Fibroblast of the conjunctiva (primary cell): ENCODE data around the gene MRPL49.
"Not testable (repeated sequence)": the region's sequence is repeated elsewhere in the genome, so short reads cannot be mapped to it uniquely, and the experiment has no call there.

Experiments used
- DNase-seq: peaks from one replicate; pipeline ENCODE4 v3.0.0-alpha.2; 2010; ENCODE audit warnings: low read depth

Gene MRPL49

GRCh38 chr11:65117206-65118096, 4.7 kb upstream of the MRPL49 start, which contains the start of gene ZNHIT2:
ZNHIT2 (minus strand) TSS chr11:65117701; CDS start chr11:65117653, 48 bp downstream.
- peak; percentile 97 for DNase-seq

GRCh38 chr11:65118097-65118837, 3.9 kb upstream of the MRPL49 start:
- DNase-seq: no peak

GRCh38 chr11:65118891-65119669, 3.0 kb upstream of the MRPL49 start:
- not testable (repeated sequence) for DNase-seq

- no peak for DNase-seq
These were observed 2.5 kb upstream of the MRPL49 start for GRCh38 chr11:65119670-65119995.

GRCh38 chr11:65120831-65121230, 1.3 kb upstream of the MRPL49 start:
- DNase-seq: no peak

GRCh38 chr11:65121447-65121864, 665 bp upstream of the MRPL49 start:
- no peak for DNase-seq

- DNase-seq: no peak
These were observed 2.5 kb downstream of the MRPL49 start for GRCh38 chr11:65124480-65125196.

- DNase-seq: no peak
These were observed 3.3 kb downstream of the MRPL49 start for GRCh38 chr11:65125197-65126056.

- no peak for DNase-seq
These were observed 4.6 kb downstream of the MRPL49 start for GRCh38 chr11:65126624-65127274.

- no peak for DNase-seq
These were observed 5.5 kb downstream of the MRPL49 start for GRCh38 chr11:65127473-65128181.

- no peak for DNase-seq
These were observed 6.3 kb downstream of the MRPL49 start for GRCh38 chr11:65128182-65129145.

GRCh38 chr11:65129649-65130441, 7.7 kb downstream of the MRPL49 start:
- no peak for DNase-seq

- no peak for DNase-seq
These were observed 8.7 kb downstream of the MRPL49 start for GRCh38 chr11:65130631-65131416.

GRCh38 chr11:65131417-65131776, 9.3 kb downstream of the MRPL49 start:
- DNase-seq: no peak

GRCh38 chr11:65131895-65132237, 9.7 kb downstream of the MRPL49 start:
- DNase-seq: no peak

- DNase-seq: no peak
These were observed 10.3 kb downstream of the MRPL49 start for GRCh38 chr11:65132238-65132987.
